AG09309 (cell line): Measurements from ENCODE around the gene GRID1.
A peak's percentile ranks its signal among the peaks of the same experiment; 100 is the strongest.

Experiments
- DNase-seq: peaks from one replicate; pipeline ENCODE4 v3.0.0-alpha.2; 2010; ENCODE audit warnings: low read depth
- H3K4me3 ChIP-seq: 2 replicates; pipeline ENCODE4 v1.5.1; 2011; ENCODE audit warnings: mild to moderate bottlenecking, low read depth, low read length, moderate library complexity; ENCODE audit not compliant: control insufficient read depth
- TF ChIP-seq, protein P1 (sequence below): IDR thresholded peaks from 2 replicates; pipeline ENCODE4 v1.5.1; 2011; ENCODE audit warnings: mild to moderate bottlenecking, low read depth, low read length, inconsistent platforms; ENCODE audit not compliant: insufficient read depth, control insufficient read depth; ENCODE audit errors: missing control alignments

The GRID1 gene

DNA sequence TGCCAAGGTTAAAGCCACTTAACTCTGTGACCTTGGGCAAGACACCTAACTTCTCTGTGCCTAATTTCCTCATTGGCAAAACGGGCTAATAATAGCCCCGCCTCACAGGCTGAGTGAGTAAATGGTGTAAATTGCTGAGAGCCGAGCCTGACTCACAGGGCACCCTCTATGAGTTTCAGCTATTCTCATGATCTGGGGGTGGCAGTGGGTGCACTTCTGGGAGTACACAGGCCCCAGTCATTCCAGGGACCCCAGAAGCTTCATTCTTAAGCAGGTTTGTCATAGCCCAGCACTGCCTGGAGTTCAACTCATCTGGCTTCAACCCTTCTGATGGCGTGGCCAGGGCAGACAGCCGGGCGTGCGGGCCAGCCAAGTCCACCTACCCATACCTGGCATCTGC is 137.2 kb downstream of the GRID1 start:
- H3K4me3 ChIP-seq, result no peak overlapping the region
- no peak for DNase-seq
- TF ChIP-seq, protein P1, sequence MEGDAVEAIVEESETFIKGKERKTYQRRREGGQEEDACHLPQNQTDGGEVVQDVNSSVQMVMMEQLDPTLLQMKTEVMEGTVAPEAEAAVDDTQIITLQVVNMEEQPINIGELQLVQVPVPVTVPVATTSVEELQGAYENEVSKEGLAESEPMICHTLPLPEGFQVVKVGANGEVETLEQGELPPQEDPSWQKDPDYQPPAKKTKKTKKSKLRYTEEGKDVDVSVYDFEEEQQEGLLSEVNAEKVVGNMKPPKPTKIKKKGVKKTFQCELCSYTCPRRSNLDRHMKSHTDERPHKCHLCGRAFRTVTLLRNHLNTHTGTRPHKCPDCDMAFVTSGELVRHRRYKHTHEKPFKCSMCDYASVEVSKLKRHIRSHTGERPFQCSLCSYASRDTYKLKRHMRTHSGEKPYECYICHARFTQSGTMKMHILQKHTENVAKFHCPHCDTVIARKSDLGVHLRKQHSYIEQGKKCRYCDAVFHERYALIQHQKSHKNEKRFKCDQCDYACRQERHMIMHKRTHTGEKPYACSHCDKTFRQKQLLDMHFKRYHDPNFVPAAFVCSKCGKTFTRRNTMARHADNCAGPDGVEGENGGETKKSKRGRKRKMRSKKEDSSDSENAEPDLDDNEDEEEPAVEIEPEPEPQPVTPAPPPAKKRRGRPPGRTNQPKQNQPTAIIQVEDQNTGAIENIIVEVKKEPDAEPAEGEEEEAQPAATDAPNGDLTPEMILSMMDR, result no peak

DNA sequence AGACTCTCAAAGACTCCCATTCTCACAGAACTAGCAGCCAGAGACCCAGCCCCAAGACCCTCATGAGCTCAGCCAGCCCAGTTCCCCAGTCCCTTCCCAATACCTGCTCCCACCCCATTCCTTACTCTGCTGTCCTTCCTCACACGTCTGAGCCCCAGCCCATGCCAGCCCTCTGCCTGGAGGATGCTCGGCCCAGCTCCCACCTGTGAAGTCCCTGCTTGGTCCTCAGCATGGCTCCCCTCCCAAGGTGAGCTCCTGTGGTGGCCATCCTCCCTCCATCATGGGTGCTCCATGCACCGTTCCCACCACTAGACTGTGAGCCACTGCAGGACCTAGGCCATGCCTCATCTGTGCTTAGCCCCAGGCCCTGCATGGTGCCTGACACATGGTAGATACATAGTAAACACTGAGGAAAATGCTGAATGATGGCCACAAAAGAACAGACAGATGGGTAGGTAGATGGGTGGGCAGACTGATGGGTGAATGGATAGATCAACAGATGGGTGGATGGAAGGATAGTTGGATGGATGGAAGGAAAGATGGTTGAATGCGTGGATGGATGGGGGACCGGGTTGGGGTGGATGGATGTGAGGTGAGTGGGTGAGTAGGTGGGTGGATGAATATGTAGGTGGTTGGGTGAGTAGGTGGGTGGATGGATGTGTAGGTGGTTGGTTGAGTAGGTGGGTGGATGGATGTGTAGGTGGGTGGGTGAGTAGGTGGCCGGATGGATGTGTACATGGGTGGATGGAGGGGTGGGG is 138.9 kb downstream of the GRID1 start:
- TF ChIP-seq, protein P1, result no peak
- H3K4me3 ChIP-seq, result no peak overlapping the region
- no peak for DNase-seq

GRCh38 chr10:86226781-86227201 is 139.8 kb downstream of the GRID1 start:
- no peak for DNase-seq
- TF ChIP-seq, protein P1, result no peak
- no peak overlapping the region for H3K4me3 ChIP-seq

DNA sequence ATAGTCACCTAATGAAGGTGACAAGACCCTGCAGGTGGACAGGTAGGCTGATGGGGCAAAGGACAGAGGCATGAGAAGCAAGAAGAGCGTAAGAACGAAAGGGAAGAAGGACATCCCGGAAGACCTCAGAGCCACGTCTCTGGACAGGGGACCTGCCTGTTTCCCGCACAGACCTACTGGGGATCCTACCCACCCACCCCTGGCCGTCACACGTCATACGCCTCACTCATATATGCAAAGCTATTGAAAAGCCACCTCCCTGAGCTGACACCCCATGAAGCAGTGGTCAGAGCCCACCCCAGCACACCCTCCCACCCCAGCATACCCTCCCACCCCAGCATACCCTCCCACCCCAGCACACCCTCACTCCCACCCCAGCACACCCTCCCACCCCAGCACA is 140.6 kb downstream of the GRID1 start:
- TF ChIP-seq, protein P1, result no peak
- DNase-seq, result no peak
- H3K4me3 ChIP-seq, result no peak overlapping the region

- TF ChIP-seq, protein P1, result no peak
- H3K4me3 ChIP-seq, result no peak overlapping the region
- DNase-seq, result peak; percentile 29
These were observed 141.4 kb downstream of the GRID1 start for GRCh38 chr10:86225103-86225782.

DNA sequence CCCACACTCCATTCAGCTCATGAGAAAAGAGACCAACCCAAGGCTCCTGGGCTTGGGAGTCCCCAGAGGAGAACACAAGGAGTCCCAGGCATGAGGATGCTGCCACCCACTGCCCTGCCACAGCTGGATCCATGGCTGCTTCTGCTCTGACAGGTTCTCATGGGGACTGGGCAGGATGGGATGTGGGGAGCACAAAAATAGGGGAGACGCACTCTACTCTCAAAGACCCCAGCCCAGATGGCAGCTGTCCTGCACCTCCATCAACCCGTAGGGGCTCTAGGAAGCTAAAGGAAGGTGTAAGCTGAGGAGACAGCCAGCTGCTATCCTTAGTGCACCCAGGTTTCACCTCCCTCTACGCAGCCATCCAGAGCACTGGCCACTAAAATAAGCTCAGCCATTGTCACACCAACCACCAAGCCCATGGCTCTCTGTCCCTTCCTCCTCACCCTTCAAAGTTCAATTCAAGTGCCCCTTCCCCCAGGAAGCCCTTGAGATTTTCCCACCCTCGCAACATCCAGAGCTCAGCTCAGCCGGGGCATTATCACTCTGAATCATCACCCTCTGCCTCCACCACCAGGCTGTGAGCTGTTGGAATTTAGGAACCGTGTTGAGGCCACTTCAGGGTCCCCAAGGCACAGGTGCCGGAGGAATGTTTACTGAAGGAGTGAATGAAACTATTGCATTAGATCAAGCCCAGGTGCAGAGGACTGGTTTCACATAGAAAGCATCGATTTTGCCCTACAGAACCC is 142.1 kb downstream of the GRID1 start:
- DNase-seq, result no peak
- H3K4me3 ChIP-seq, result no peak overlapping the region
- TF ChIP-seq, protein P1, result no peak
